ENCODE data around the gene ZNF74.

Gene ZNF74

DNA sequence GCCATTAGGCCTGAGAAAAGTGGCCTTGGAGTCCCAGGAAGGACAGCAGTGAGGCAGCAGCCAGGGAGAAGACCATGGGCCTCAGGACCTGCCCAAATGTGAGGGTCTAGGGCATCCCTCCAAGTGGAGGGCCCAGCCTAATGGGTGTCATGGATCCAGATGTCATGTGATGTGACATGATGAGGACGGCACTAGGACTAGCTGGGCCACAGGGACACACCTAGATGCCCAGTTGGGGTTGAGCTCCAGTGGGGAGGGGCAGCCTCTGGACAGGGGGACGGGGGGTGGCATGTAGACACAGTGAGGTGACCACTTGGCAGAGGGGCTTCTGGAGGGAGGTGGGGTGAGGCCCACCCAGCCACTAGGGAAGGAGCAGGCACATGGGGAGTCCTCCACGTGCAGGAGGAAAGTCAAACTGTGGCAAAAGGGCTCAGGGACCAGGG, 38.3 kb downstream of the ZNF74 start:
- DNase-seq (ENCODE audit: low read depth in 3 of 3), result no peak

DNA sequence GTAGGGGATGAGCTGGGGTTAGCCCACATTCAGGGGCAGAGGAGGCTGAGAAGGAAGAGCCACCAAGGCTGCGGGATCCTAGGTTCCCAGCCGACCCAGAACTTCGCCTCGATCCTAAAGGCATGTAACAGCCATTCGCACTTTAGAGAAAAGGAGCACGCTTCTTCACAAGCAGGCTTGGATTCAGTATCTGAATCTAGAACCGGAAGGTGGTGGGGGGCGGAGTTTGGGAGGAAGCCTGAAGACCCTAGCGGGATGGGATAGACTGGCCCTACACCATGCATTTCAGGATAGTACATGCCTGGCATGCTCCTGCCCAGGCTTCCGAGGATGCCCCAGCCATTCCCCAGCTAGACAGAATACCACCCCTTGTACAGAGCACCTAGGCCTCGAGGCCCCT, 39.2 kb downstream of the ZNF74 start:
- DNase-seq (ENCODE audit: low read depth in 3 of 3), result no peak

DNA sequence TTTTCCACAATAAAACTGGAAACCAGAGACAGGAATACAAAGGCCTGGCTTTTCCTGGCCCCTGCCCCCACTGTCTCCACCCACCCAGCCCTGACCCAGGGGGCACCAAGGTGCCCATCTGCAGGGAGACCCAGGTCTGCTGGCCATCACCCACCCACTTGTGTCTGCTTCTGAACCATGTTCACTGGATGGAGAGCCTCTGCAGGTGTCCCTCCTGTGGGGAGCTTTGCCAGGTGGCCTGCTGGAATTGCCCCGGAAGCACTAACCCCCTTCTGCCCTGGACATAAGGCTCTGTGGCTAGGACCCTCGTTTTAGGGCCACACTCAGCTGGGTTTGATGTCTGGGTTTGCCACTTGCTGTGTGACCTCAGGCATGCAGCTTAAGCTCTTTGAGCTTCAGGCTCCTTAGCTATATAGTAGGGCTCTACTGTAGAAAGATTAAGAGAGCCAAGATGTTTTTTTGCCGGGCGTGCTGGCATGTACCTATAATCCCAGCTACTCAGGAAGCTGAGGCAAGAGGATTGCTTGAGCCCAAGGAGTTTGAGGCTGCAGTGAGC, 39.8 kb downstream of the ZNF74 start:
- no peak for DNase-seq (ENCODE audit: low read depth in 3 of 3)

DNA sequence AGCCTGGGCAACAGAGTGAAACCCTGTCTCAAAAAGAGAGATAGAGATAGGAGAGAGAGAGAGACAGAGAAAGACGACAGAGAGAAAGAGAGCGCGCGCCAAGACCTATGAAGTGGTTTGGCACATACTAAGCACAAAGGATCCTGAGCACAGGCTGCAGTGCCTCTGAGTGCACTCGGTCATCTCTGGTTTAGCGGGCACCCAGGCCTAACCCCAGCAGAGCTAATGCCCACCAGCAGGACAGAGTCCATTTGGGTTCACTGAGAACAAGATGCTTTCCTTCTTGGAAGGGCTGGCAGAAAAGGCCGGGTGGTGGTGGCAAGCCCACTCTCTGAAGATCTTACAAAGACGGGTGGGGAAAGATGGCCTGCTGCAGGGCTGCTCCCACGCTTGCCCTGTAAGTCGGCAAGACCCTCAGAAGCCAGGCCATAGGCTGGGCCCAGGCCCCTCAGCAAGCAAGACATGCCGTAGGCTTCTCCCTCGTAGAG, 40.4 kb downstream of the ZNF74 start:
- no peak for DNase-seq (ENCODE audit: low read depth in 3 of 3)

DNA sequence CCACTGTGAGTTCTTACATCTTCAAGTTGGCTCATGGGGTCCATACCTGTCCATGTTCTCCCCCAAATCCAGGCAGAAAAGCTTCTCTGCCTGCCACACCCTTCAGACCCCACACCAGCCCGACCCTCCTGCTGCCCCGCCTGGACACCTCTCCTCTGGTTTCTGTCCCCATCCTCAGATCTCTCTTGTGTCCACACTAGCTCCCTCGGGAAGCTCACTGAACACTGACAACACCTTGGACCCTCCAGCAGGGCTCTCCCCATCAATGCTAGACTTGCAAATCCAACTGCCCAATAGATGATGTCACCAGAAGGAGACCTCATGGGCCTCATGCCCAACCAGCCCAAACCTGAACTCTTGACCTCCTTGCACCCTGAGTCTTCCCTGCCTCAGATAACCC, 40.8 kb downstream of the ZNF74 start:
- DNase-seq (ENCODE audit: low read depth in 3 of 3), result no peak

DNA sequence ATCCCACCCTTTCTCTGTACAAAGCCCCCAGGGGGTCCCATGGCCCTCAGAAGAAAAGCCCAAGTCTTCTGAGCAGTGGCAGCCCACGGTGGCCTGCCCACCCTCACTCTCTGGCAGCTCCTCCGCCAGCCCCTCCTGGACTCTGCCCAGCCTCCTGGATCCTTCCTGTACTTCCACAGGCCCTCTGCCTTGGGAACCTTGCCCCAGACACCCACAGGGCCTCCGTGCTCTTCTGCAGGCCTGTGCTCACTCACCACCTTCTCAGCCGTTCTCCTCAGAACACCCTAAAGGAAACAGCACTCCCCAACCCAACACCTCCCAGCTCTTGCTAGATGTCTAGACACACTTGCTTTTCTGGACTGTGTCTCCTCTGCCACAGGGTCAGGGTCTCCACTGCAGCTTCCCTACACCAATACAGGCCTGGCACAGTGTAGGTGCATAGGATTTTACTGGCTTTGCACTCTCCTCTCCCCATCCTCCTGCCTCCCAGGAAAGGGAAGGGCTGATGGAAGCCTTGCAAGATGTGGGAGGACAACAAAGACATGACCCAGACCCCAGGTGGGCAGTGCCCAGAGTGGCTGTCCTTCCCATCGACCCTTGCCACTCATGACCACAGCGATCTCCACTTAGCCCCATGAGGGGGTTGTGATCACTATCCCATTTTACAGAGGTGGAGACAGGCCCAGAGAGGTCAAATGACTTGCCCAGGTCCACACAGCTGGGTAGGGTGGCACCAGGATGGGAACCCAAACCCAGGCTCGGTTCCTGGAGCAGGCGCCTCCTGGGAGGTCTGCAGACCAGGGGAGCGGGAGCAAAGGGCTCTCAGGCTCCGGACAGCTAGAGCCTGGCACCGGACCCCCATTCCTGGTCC, 41.7 kb downstream of the ZNF74 start:
- no peak for DNase-seq (ENCODE audit: low read depth in 3 of 3)

DNA sequence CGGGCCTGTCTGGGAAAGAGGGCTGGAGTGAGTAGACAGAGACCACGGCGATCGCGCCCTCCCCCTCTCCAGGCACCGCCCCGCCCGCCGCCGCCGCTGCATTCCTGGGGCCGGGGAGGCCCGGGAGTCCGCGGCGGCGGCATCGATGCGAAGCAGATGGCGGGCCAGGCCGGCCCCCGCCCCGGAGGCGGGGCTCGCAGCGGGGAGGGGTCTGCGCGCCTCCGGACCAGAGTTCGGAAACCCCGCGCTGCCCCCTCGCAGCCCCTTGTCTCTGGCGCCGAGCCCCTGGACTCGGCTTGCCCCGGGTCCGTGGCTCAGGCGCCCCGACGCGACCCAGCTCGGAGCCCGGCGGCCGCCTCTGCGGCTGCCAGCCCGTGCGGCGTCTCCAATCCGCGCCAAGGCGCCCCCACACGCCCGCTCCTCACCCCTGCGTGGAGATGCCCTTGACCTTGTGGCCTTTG, 42.4 kb downstream of the ZNF74 start:
- DNase-seq (ENCODE audit: low read depth in 3 of 3), result no peak

DNA sequence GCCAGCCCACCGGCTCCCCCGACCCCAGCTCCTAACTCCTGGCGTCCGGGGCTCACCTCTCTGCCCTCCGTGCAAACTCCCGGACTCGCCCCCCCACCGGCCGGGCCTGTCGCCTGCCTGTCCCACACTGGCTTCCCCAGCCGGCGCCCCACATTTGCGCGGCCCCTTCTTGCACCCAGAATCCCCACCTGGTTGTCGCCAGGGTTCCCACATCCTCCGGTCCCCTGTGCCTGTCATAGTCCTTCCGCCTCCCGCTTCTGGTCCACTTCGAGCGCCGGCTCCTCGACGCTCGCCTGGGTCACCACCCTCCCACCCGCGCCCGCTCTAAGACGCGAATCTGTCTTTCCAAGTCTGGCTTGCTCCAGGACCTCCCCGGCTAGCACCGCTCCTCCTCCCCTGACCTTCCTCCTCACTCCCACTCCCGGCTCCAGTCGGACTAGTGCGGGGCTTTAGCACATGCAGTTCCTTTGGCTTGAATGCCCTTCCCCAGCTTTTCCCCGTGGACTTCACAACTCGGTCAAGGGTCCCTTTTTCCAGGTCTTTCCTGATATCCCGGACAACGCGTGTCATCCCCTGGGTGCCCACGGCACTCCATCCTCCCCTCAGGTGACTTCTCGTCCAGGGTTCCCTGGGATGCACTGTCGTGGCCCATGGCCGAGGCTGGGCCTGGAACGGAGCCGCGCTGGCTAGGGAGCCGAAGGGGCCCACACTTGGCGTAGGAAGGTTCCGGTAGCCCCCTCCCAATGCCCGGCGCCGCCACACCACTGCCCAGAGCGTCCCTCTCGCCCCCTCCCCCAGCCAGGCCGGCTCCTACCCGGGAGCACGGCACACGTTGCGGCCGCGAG, 43.0 kb downstream of the ZNF74 start:
- DNase-seq (ENCODE audit: low read depth in 3 of 3), result no peak

DNA sequence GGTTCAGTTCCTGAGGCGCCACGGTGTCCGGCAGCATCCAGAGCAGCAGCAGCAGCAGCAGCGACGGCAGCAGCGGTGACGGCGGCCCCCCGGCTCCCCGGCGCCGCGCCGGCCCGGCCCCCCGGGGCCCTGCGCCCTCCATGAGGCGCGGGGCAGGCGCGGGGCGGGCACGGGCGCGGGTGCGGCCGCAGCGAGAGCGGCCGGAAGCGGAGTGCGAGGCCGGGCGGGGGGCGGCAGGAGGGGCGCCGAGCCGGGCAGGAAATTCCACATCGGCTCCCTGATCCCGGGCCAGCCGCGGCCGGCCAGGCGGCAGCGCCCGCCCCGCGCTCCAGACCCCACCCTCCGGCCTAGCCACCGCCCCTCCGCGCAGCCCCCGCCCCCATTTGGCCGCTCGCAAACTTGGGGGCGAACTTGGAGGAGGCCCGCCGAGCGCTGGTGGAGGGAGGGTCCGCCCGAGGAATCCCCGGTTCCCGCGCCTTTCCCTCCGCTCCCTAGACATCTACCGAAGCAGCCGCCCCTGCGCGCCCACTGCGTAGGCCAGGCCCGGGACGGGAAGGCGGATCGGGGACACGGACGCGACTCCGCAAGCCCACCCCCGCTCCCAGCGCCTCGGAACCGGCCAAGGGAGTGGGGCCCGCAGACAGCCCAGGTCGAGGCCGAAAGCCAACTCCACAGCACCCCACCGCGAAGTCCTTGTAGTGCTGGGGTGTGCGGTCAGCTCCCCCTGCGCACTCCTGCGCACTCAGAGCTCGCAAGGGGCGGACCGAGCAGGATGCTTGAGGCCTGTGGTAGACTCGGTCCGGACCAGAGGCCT, 43.9 kb downstream of the ZNF74 start, which contains the start of gene SCARF2:
Gene SCARF2 (minus strand): TSS at position 213 of the 814 bp plus-strand sequence. CDS start 71 bp downstream, at position 142.
- no peak for DNase-seq (ENCODE audit: low read depth in 3 of 3)

DNA sequence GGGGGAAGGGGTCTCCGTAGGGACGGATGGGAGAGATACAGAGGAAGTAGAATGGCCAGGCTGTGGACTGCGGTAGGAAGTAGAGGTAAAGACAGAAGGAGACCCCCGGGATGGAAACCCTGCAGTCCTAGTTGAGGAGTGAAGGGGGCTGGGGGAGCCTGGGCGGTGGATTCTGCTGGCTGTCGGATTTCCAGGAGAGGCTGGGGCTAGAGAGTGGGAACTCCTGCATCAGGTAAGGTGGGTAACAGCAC, 44.4 kb downstream of the ZNF74 start:
- no peak for DNase-seq (ENCODE audit: low read depth in 3 of 3)

DNA sequence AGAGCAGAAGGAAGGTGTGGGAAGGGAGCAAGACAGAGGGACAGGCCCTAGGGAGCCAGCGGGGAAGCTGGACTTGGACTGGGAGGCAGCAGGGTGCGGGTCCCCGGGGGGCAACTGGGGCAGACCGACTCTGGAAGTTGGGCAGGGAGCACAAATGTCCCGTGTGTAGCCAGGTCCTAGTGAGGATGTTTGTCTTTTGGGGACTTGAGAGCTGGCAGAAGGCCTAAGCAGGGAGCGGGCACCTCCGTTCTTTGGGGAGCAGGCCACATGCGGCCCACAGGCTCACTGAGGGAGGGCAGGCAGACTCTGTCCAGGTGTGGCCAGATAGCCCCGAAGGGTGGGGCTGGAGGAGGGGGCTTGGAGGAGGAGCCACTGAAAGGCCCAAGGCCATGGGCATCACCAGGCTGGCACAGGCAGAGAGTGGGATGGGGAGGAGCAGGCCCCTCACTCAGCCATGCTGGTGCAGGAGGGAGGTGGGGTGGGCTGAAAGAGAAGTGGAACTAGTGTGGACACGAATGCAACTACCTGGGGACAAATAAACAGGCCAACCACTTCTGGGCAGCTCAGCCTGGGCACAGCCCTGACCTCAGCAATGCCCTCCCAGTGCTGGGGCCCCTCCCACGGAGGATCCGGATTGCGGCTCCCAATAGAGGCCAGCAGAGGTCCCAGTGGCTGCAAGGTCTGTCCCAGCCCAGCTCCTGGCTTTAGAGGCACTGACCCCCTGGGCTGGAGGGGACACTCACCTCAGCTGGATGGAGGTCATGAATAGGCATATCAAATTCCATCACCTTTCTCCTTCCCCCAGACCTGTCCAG, 44.9 kb downstream of the ZNF74 start:
- DNase-seq (ENCODE audit: low read depth in 3 of 3), result no peak

DNA sequence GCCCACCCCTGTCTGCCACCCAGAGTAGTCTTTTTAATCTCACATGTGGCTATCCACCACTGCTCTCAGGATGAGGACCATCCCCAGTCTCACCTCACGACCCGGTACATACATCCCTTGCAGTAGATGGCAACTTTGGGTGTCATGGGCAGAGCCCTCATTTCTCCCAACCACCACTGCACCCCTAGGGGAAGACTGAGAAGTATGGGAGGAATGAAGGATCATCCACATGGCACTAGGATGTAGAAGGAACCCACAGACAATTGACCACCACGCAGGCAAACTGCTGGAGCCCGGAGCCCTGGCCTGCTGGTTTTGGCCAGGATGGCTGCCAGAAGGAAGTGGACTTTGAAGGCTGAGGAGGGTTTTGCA, 45.6 kb downstream of the ZNF74 start:
- DNase-seq (ENCODE audit: low read depth in 3 of 3), result no peak

DNA sequence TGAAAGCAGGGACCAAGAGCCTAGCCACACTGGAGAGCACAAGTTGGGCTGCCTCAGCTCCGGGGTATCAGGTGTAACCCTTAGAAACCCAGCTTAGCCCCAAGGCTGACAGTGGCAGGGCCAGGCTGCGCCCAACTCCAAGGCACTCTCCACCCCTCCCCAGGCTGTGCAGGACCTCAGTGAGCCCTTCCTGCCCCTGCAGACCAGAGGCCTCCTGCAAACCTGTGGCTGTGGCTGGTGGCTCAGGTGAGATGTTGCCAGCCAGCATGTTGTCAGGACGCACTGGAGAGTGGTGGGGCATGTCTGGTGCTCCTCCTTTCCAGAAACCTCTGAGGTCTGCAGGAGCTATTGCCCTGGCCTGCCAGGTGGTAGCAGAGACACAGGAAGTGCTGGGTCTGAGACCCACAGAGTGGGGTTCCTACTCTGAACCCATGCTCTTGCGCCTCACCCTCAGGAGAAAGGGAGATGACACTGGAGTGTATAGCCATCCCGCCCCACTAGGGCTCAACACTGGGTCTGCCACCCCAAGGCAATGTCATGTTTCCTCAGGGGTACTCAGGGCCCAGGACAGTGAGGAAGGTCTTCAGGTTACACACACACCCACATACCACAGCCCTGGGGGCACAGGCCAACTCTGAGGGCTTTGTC, 46.1 kb downstream of the ZNF74 start:
- DNase-seq (ENCODE audit: low read depth in 3 of 3), result no peak

DNA sequence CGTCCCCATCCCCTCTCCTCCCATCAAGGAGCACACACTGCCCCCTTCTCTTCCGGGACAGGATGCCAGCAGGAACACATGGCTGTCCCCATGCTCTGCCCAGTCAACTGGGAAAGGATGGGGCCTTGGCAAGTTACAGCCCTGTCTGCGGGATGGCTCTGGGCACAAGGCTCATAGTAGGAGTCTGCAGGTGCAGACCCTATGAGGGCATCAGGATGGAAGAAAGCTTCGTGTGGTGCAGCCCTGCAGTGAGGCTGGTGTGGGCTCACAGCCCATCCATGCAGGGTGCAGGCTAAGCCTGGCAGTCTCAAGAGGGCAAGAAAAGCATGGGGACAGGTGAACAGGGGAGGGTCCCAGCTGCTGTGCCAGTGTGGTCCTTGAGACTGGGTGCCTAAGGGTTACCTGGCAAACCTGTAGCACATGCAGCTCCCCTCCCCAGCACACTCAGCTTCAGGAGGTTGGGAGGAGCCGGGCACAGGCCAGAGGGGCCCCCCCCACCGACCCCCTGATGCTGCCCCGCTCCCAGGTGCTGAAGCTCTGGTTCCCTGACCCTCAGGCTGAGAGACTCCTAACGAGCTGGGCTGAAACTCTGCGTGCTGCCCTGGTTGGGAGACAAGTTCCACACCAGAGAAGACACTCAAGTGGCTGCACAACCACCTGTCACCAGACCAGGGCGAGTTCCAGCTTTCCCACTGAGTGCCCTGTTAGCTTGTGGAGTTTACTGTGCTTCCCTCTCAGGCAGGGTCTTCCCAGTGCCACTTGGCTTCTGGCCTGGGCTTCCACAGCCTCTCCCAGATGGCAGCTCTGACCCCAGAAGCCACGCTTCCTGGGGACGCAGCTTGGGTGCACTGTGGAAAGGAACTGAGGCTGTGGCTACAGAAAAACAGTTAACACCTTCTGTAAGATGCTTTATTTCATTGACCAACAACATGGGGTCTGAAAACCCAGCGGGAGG, 47.0 kb downstream of the ZNF74 start:
- no peak for DNase-seq (ENCODE audit: low read depth in 3 of 3)

DNA sequence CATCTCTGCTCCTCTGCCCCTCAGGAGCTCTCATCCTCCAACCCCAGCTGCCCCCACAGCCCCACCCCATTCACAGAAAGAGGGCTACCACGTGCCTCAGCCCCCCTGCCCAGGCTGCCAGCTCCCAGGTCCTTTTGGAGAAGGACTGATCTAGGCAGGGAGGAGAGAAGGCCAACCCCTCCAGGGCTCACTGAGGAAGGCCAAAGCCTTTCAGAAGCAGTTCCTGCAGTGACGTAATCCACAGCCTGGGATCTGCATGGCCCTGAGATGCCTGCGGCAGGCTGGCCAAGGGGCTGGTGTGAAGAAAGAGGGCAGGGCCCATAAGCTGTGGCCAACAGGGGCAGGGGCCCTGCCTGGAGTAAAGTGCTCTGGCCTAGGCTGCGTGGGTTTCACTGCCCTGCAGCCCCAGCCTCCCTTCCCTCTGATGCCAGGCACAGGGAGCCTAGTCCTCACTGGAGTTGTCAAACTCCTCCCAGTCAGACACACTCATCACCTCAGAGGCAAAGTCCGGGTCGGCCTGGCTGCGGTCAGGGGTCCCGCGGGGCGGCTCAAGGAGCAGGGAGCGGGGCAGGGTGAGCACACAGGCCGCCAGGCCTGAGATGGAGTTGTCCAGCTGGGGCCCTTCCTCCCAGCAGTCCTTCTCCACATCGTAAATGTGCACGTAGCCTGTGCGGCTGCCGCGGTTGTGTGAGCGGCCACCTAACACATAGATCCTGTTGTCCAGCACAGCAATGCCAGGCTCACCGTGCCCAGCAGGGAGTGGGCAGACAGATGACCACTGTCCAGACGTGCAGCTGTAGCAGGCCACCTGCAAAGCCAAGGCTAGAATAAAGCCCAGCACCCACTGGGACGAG, 47.9 kb downstream of the ZNF74 start:
- DNase-seq (ENCODE audit: low read depth in 3 of 3), result no peak

DNA sequence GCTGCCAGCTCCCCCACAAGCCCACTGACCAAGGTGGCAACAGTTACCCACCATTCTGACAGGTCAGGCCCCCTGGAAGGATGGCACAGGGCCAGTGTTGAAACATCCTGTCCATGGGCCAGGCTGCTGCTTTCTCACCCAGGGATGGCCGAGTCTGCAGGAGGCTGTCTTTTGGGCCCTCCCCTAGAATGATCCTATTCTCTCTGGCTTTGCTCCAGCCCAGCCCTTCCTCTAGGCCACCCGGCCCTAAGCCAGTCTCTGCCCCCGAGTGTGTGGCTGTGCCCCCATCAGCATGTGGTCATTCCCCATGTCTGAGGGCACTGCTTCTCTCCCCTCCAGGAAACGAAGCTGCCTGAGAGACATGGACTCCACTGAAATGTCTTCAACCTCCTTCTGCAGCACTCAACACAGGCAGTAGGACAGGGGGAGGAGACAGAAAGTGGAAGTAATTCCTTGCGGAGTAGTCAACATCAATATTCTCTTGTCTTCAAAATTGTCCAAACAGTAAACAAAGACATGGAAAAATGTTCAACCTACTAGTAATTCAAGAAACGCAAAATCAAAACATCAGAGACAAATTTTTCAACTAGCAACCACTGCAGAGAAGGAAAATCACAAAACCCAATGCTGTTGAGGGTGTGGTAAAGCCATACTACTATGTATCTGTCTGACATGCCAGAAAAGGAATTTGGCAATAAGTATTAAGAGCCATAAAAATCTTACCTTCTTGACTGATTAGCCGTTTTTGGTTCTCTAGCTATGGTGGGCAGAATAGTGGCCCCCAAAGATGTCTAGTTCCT, 48.7 kb downstream of the ZNF74 start:
- DNase-seq (ENCODE audit: low read depth in 3 of 3), result no peak

DNA sequence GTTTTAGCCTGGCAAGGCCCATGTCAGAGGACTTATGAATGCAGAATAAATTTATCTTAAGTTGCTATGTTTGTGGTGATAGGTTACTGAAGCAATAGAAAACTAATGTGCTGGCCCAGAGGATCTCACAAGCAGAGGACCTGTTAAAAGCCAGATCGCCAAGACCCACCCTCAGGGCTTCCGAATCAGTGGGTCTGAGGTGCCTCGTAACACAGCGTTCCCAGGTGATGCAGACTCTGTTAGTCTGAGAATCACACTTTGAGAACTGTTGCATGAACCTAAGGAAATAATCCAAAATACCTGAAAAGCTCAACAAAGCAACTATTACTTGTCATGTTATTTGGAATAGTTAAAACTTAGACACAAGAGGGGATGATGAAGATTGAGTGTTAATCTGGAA, 50.4 kb downstream of the ZNF74 start:
- DNase-seq (ENCODE audit: low read depth in 3 of 3), result no peak
